SH-SY5Y (cell line): ENCODE measurements around the gene CAPN5.

Source experiments
- GATA2 ChIP-seq: IDR thresholded peaks from 2 replicates; pipeline ENCODE4 v1.6.1; 2011; ENCODE audit warnings: mild to moderate bottlenecking, low read depth, low read length
- GATA3 ChIP-seq: IDR thresholded peaks from 2 replicates; pipeline ENCODE4 v1.6.1; 2011; ENCODE audit warnings: low read depth, mild to moderate bottlenecking, low read length, moderate library complexity

GRCh38 chr11:77155082-77155475 is 88.3 kb downstream of the CAPN5 start:
- no peak for TF ChIP-seq GATA3
- no peak for TF ChIP-seq GATA2
